Measurements from ENCODE around the gene MED14.

Gene MED14

DNA sequence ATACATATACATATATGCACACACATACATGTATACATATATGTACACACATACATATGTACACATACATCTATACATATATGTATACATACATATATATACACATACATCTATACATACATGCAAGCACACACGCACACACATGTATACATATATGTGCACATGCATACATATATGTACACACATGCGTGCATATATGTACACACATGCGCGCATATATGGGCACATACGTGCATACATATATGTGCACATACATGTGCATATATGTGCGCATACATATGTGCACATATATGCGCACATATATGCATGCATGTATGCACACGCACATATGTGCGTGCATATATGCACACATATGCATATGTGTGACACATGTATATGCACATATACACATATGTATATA is 119.4 kb downstream of the MED14 start:
- peaks cover 0 to 10% (median 0%) of the 10 kb centered on the region in 5 experiments for H3K27me3 ChIP-seq (replicated peaks in 2 of 5; ENCODE audit: control insufficient read depth in 4 of 5, insufficient read depth in 5 of 5, low read length in 4 of 5)
- ChIA-PET CTCF (no interaction called here), POLR2A (no interaction called here)
- no peaks in the 10 kb centered on the region for H3K9me3 ChIP-seq (ENCODE audit: control extremely low read depth in 1 of 5, control insufficient read depth in 4 of 5, insufficient read depth in 2 of 5, low read depth in 1 of 5, low read length in 4 of 5)
- DNase-seq: no peak
- H3K36me3 ChIP-seq (ENCODE audit: control insufficient read depth in 4 of 4, insufficient read depth in 4 of 4, low read length in 3 of 4): no peaks in the 10 kb centered on the region
- H3K4me1 ChIP-seq (ENCODE audit: control extremely low read depth in 1 of 4, control insufficient read depth in 4 of 4, insufficient read depth in 4 of 4, low read length in 3 of 4): no peaks in the 10 kb centered on the region
- no peak overlapping the region for H3K27ac ChIP-seq (ENCODE audit: insufficient read depth in 1 of 2, low read depth in 1 of 2, low read length in 2 of 2, poor library complexity in 1 of 2, severe bottlenecking in 2 of 2)
- no peak overlapping the region for H3K4me3 ChIP-seq (ENCODE audit: control insufficient read depth in 1 of 7, extremely low read depth in 1 of 7, insufficient read depth in 4 of 7, low read depth in 2 of 7, low read length in 6 of 7)
- 80% methylated on average over 5 of the region's 9 CpGs for WGBS (ENCODE audit: insufficient coverage)

DNA sequence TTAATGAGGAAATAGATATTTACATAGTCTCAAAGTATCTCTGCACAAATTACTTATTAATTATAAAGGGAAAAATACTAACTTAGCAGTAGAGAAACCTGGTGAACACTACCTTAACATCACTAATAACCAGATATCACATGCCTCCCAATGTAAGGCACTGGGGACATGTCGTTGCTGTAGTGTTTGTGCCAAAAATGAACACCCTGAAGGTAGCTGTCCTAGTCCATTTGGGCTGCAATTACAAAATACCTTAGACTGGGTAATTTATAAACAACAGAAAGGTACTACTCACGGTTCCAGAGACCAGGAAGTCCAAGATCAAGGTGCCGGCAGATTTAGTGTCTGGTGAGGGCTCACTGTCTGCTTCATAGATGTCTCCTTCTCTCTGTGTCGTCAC is 122.8 kb downstream of the MED14 start:
- Histone ChIP-seq H3K27me3 (replicated peaks in 2 of 5; ENCODE audit: control insufficient read depth in 4 of 5, insufficient read depth in 5 of 5, low read length in 4 of 5) (peaks cover 0 to 9% (median 0%) of the 10 kb centered on the region in 5 experiments), H3K27ac (ENCODE audit: insufficient read depth in 1 of 2, low read depth in 1 of 2, low read length in 2 of 2, poor library complexity in 1 of 2, severe bottlenecking in 2 of 2) (no peak overlapping the region), H3K4me1 (ENCODE audit: control extremely low read depth in 1 of 4, control insufficient read depth in 4 of 4, insufficient read depth in 4 of 4, low read length in 3 of 4) (no peaks in the 10 kb centered on the region), H3K36me3 (ENCODE audit: control insufficient read depth in 4 of 4, insufficient read depth in 4 of 4, low read length in 3 of 4) (no peaks in the 10 kb centered on the region), H3K4me3 (ENCODE audit: control insufficient read depth in 1 of 7, extremely low read depth in 1 of 7, insufficient read depth in 4 of 7, low read depth in 2 of 7, low read length in 6 of 7) (no peak overlapping the region), H3K9me3 (ENCODE audit: control extremely low read depth in 1 of 5, control insufficient read depth in 4 of 5, insufficient read depth in 2 of 5, low read depth in 1 of 5, low read length in 4 of 5) (no peaks in the 10 kb centered on the region)
- ChIA-PET POLR2A (no interaction called here), CTCF (no interaction called here)
- no peak for DNase-seq
- WGBS (ENCODE audit: insufficient coverage): 56% methylated on average over 4 of the region's 4 CpGs

DNA sequence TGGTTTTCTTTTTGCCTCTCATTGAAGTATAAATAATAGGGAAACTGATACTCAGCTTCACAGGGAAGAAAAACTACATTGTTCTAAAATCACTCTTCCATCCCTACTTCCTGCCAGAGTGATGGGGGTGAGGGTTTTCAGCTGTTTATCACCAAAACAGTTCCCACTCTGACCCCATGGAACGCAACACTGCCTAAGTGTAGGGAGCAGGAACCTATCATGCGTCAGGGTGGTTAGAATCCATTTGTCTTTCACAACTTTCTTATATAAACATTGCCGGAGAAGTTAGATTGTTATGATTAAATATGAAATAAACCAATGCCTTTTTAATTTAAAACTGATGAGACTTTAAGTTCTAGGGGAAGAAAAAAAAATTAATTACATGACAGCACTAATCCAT is 128.0 kb downstream of the MED14 start:
- H3K27ac ChIP-seq (ENCODE audit: insufficient read depth in 1 of 2, low read depth in 1 of 2, low read length in 2 of 2, poor library complexity in 1 of 2, severe bottlenecking in 2 of 2): no peak overlapping the region
- peaks cover 0 to 6% (median 1%) of the 10 kb centered on the region in 4 experiments for H3K36me3 ChIP-seq (ENCODE audit: control insufficient read depth in 4 of 4, insufficient read depth in 4 of 4, low read length in 3 of 4)
- no peaks in the 10 kb centered on the region for H3K4me1 ChIP-seq (ENCODE audit: control extremely low read depth in 1 of 4, control insufficient read depth in 4 of 4, insufficient read depth in 4 of 4, low read length in 3 of 4)
- peaks cover 0 to 21% (median 0%) of the 10 kb centered on the region in 5 experiments for H3K27me3 ChIP-seq (replicated peaks in 2 of 5; ENCODE audit: control insufficient read depth in 4 of 5, insufficient read depth in 5 of 5, low read length in 4 of 5)
- WGBS (ENCODE audit: insufficient coverage): no CpG with 5 or more reads among the region's 3 CpGs
- CTCF ChIA-PET: no interaction called here
- POLR2A ChIA-PET: no interaction called here
- no peak overlapping the region for H3K4me3 ChIP-seq (ENCODE audit: control insufficient read depth in 1 of 7, extremely low read depth in 1 of 7, insufficient read depth in 4 of 7, low read depth in 2 of 7, low read length in 6 of 7)
- DNase-seq: no peak
- no peaks in the 10 kb centered on the region for H3K9me3 ChIP-seq (ENCODE audit: control extremely low read depth in 1 of 5, control insufficient read depth in 4 of 5, insufficient read depth in 2 of 5, low read depth in 1 of 5, low read length in 4 of 5)

DNA sequence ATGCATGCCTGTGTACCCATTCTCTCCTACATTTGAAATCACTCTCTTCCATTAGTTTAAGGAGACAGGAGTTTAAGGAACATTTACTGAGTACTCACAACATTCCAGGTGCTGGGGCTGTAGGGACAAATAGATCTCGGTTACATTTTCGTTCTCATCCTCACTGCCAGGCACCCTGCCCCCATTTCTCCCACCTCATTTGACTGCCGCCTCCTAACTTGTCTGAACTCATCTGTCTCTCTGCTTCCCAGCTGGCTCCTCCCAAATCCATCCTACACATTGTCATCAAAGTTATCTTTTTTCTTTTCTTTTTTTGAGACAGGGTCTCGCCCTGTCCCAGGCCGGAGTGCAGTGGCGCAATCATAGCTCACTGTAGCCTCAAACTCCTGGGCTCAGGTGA is 131.9 kb downstream of the MED14 start:
- POLR2A ChIA-PET: interaction anchor here (0.6 kb wide), 1 partner anchor 31 kb away, joined by 3 read pairs; no protein-coding TSS in a partner anchor
- DNase-seq: no peak

More for the DNA sequence above, 131.9 kb downstream of the MED14 start:
- Histone ChIP-seq H3K9me3 (ENCODE audit: control extremely low read depth in 1 of 5, control insufficient read depth in 4 of 5, insufficient read depth in 2 of 5, low read depth in 1 of 5, low read length in 4 of 5) (no peaks in the 10 kb centered on the region), H3K27me3 (replicated peaks in 2 of 5; ENCODE audit: control insufficient read depth in 4 of 5, insufficient read depth in 5 of 5, low read length in 4 of 5) (peaks cover 0 to 20% (median 0%) of the 10 kb centered on the region in 5 experiments), H3K36me3 (ENCODE audit: control insufficient read depth in 4 of 4, insufficient read depth in 4 of 4, low read length in 3 of 4) (peaks cover 4 to 28% (median 16%) of the 10 kb centered on the region in 4 experiments), H3K4me1 (ENCODE audit: control extremely low read depth in 1 of 4, control insufficient read depth in 4 of 4, insufficient read depth in 4 of 4, low read length in 3 of 4) (no peaks in the 10 kb centered on the region), H3K4me3 (ENCODE audit: control insufficient read depth in 1 of 7, extremely low read depth in 1 of 7, insufficient read depth in 4 of 7, low read depth in 2 of 7, low read length in 6 of 7) (no peak overlapping the region), H3K27ac (ENCODE audit: insufficient read depth in 1 of 2, low read depth in 1 of 2, low read length in 2 of 2, poor library complexity in 1 of 2, severe bottlenecking in 2 of 2) (no peak overlapping the region)
- WGBS (ENCODE audit: insufficient coverage): 88% methylated on average over 6 of the region's 6 CpGs
- CTCF ChIA-PET: interaction anchor here (0.7 to 1.2 kb wide), 2 partner anchors 9 to 59 kb away, joined by 3 read pairs; no protein-coding TSS in a partner anchor
